MCF 10A (cell line): Measurements from ENCODE around the gene RASSF8. TPM values are rescaled to one million over a fixed set of nuclear protein-coding genes. Genes with fewer than 3 reads are reported as not detected.

Experiments
- BruUV-seq: library from RNA; stranded (reverse); fragments of 400-500 nt; replicated peaks from 2 replicates; lab custom pipeline; 2021; lab: Mats Ljungman, UMichigan
- CTCF ChIA-PET: fragments of 300-600 bp; sonication (Branson Sonifier 250); formaldehyde crosslinking; extraction: SDS; loops from one replicate; lab custom pipeline; 2021; ENCODE audit warnings: antibody characterized with exemption, inconsistent platforms; lab: Yijun Ruan, JAX
- POLR2A ChIA-PET: fragments of 300-600, 350-650 bp; sonication (Branson Sonifier 250); formaldehyde crosslinking; extraction: SDS; loops from one replicate; lab custom pipeline; 2020; ENCODE audit warnings: antibody characterized with exemption, inconsistent platforms; lab: Yijun Ruan, JAX
- DNase-seq: peaks from one replicate; pipeline ENCODE4 v3.0.0-alpha.2; 2018; ENCODE audit not compliant: unreplicated experiment
- H3K27ac Mint-ChIP-seq: one replicate; pipeline ENCODE4 v1.8.0; 2022; ENCODE audit warnings: mild to moderate bottlenecking, low read depth, mixed read lengths; ENCODE audit not compliant: unreplicated experiment
- H3K27me3 Mint-ChIP-seq: one replicate; pipeline ENCODE4 v1.8.0; 2022; ENCODE audit warnings: mixed read lengths; ENCODE audit not compliant: insufficient read depth, unreplicated experiment
- H3K36me3 Mint-ChIP-seq: one replicate; pipeline ENCODE4 v1.8.0; 2022; ENCODE audit warnings: mild to moderate bottlenecking, moderate library complexity, mixed read lengths; ENCODE audit not compliant: insufficient read depth, unreplicated experiment
- H3K4me1 Mint-ChIP-seq: one replicate; pipeline ENCODE4 v1.8.0; 2022; ENCODE audit warnings: mixed read lengths; ENCODE audit not compliant: insufficient read depth, unreplicated experiment
- H3K4me3 Mint-ChIP-seq: one replicate; pipeline ENCODE4 v1.8.0; 2022; ENCODE audit warnings: mild to moderate bottlenecking, moderate library complexity, mixed read lengths; ENCODE audit not compliant: unreplicated experiment
- H3K9me3 Mint-ChIP-seq: one replicate; pipeline ENCODE4 v1.8.0; 2022; ENCODE audit warnings: mixed read lengths; ENCODE audit not compliant: unreplicated experiment
- intact Hi-C: fragments of 100-400 bp; cut with micrococcal nuclease; formaldehyde crosslinking; loops from 2 replicates; pipeline ENCODE4 v1.14.1; 2022
- total RNA-seq: library from RNA; stranded (reverse); gene quantifications from 2 replicates; pipeline ENCODE4 v1.2.3, GENCODE V29; 2022
- TF ChIP-seq, protein P1 (sequence below): fragments of 200-600 bp; IDR thresholded peaks from one replicate; pipeline ENCODE4 v1.8.0; 2022; ENCODE audit warnings: antibody characterized with exemption, mild to moderate bottlenecking; ENCODE audit not compliant: unreplicated experiment

The RASSF8 gene
- total RNA-seq, 1 experiment from 2014 or later, result 52.9 TPM

GRCh38 chr12:26058308-26058707 lies 99.8 kb downstream of the RASSF8 start:
- no peak overlapping the region for H3K4me3 Mint-ChIP-seq
- TF ChIP-seq, protein P1, sequence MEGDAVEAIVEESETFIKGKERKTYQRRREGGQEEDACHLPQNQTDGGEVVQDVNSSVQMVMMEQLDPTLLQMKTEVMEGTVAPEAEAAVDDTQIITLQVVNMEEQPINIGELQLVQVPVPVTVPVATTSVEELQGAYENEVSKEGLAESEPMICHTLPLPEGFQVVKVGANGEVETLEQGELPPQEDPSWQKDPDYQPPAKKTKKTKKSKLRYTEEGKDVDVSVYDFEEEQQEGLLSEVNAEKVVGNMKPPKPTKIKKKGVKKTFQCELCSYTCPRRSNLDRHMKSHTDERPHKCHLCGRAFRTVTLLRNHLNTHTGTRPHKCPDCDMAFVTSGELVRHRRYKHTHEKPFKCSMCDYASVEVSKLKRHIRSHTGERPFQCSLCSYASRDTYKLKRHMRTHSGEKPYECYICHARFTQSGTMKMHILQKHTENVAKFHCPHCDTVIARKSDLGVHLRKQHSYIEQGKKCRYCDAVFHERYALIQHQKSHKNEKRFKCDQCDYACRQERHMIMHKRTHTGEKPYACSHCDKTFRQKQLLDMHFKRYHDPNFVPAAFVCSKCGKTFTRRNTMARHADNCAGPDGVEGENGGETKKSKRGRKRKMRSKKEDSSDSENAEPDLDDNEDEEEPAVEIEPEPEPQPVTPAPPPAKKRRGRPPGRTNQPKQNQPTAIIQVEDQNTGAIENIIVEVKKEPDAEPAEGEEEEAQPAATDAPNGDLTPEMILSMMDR, result no peak
- CTCF ChIA-PET, result interaction anchor here (0.6 to 1.0 kb wide), 2 partner anchors 12 to 513 kb away, joined by 3 read pairs; no protein-coding TSS in a partner anchor
- H3K9me3 Mint-ChIP-seq, result no peaks in the 10 kb centered on the region
- no TSS peak for BruUV-seq
- H3K27me3 Mint-ChIP-seq, result no peaks in the 10 kb centered on the region
- no peak overlapping the region for H3K27ac Mint-ChIP-seq
- H3K36me3 Mint-ChIP-seq, result peaks cover 11% of the 10 kb centered on the region
- peaks cover 24% of the 10 kb centered on the region for H3K4me1 Mint-ChIP-seq
- POLR2A ChIA-PET, result no interaction called here
- DNase-seq, result no peak
- intact Hi-C loops, result no loop called here

GRCh38 chr12:26058818-26059217 lies 100.3 kb downstream of the RASSF8 start:
- H3K4me3 Mint-ChIP-seq, result no peak overlapping the region
- BruUV-seq, result no TSS peak
- peaks cover 11% of the 10 kb centered on the region for H3K36me3 Mint-ChIP-seq
- TF ChIP-seq, protein P1, result no peak
- no peaks in the 10 kb centered on the region for H3K9me3 Mint-ChIP-seq
- no peaks in the 10 kb centered on the region for H3K27me3 Mint-ChIP-seq
- ChIA-PET POLR2A (interaction anchor here (0.6 to 1.5 kb wide), 3 partner anchors 13 to 877 kb away, joined by 3 read pairs; no protein-coding TSS in a partner anchor), CTCF (interaction anchor here (0.6 to 1.1 kb wide), 3 partner anchors 15 to 513 kb away, joined by 3 to 4 read pairs (median 4); no protein-coding TSS in a partner anchor)
- intact Hi-C loops, result no loop called here
- H3K27ac Mint-ChIP-seq, result no peak overlapping the region
- DNase-seq, result no peak
- H3K4me1 Mint-ChIP-seq, result peaks cover 24% of the 10 kb centered on the region

DNA sequence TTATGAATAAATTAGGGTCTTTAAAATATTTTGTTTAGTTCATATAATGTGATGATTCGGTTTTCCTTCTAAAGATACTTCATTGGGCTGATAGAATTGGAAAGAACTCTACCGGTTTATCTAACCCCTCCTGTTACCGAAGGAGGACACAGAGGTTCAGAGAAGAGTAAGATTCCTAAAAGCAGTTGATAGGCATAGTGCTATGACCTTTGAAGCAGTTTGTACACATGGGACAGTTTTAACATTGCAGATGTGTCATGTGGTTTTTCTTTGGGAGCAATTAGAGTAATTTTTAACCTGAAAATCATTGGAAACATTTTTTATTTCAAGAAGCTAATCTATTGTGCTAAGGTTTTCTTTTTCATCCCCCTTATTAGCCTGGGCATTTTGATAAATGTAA lies 103.5 kb downstream of the RASSF8 start:
- POLR2A ChIA-PET, result no interaction called here
- peaks cover 11% of the 10 kb centered on the region for H3K36me3 Mint-ChIP-seq
- H3K27ac Mint-ChIP-seq, result no peak overlapping the region
- H3K27me3 Mint-ChIP-seq, result no peaks in the 10 kb centered on the region
- peaks cover 17% of the 10 kb centered on the region for H3K4me1 Mint-ChIP-seq
- intact Hi-C loops, result no loop called here
- TF ChIP-seq, protein P1, result no peak
- H3K9me3 Mint-ChIP-seq, result no peaks in the 10 kb centered on the region
- no peak for DNase-seq
- H3K4me3 Mint-ChIP-seq, result no peak overlapping the region
- CTCF ChIA-PET, result interaction anchor here (0.6 to 1.3 kb wide), 2 partner anchors 57 to 591 kb away, joined by 4 to 6 read pairs; no protein-coding TSS in a partner anchor
- BruUV-seq, result no TSS peak

GRCh38 chr12:26062566-26062965 lies 104.1 kb downstream of the RASSF8 start:
- intact Hi-C loops, result no loop called here
- CTCF ChIA-PET, result interaction anchor here (0.6 to 1.3 kb wide), 6 partner anchors 26 to 675 kb away, joined by 3 to 6 read pairs (median 4); no protein-coding TSS in a partner anchor
- Mint-ChIP-seq H3K4me1 (peaks cover 17% of the 10 kb centered on the region), H3K9me3 (no peaks in the 10 kb centered on the region), H3K27me3 (no peaks in the 10 kb centered on the region), H3K27ac (no peak overlapping the region), H3K36me3 (peaks cover 16% of the 10 kb centered on the region), H3K4me3 (no peak overlapping the region)
- DNase-seq, result peak; percentile 29
- no TSS peak for BruUV-seq
- TF ChIP-seq, protein P1, result no peak
- POLR2A ChIA-PET, result interaction anchor here (1.1 kb wide), 1 partner anchor 29 kb away, joined by 4 read pairs; no protein-coding TSS in a partner anchor
